Panc1 (cell line): Measurements from ENCODE around the gene PVALB. TPM values are rescaled to one million over a fixed set of nuclear protein-coding genes. Genes with fewer than 3 reads are reported as not detected.

Experiments
- ATAC-seq: fragments of 200-7000 bp; cut with Tn5 transposase; 2 replicates; pipeline ENCODE4 v1.9.1; 2020; ENCODE audit warnings: mild to moderate bottlenecking, moderate library complexity
- BruUV-seq: library from RNA; stranded (reverse); fragments of 400-500 nt; replicated peaks from 2 replicates; lab custom pipeline; 2021; lab: Mats Ljungman, UMichigan
- CTCF ChIA-PET: fragments of 300-600 bp; sonication (Branson Sonifier 250); formaldehyde crosslinking; loops from one replicate; lab custom pipeline; 2022; ENCODE audit warnings: antibody characterized with exemption; lab: Charles Lee
- POLR2A ChIA-PET: fragments of 300-600 bp; sonication (Branson Sonifier 250); formaldehyde crosslinking; loops from one replicate; lab custom pipeline; 2022; ENCODE audit warnings: antibody characterized with exemption; lab: Charles Lee
- DNase-seq: peaks from one replicate; pipeline ENCODE4 v3.0.0-alpha.2; 2010; ENCODE audit warnings: low read depth, low spot score
- H3K27ac ChIP-seq: 2 replicates; pipeline ENCODE4 v1.5.1; 2011; ENCODE audit warnings: mild to moderate bottlenecking, low read length, inconsistent platforms
- H3K27me3 ChIP-seq: fragments of 200-500 bp; sonication (Bioruptor generic); 2 replicates; pipeline ENCODE4 v1.6.0; 2014; ENCODE audit warnings: low read length, inconsistent platforms; ENCODE audit not compliant: control insufficient read depth, insufficient read depth
- H3K36me3 ChIP-seq: fragments of 200-500 bp; sonication (Bioruptor generic); 2 replicates; pipeline ENCODE4 v1.5.1; 2014; ENCODE audit warnings: inconsistent platforms, mild to moderate bottlenecking, low read length, moderate library complexity; ENCODE audit not compliant: control insufficient read depth, insufficient read depth
- H3K4me1 ChIP-seq: 2 replicates; pipeline ENCODE4 v1.5.1; 2011; ENCODE audit warnings: inconsistent platforms, mild to moderate bottlenecking, low read length, moderate library complexity; ENCODE audit not compliant: control insufficient read depth, insufficient read depth
- H3K4me3 ChIP-seq, 2 experiments: 2 replicates each; pipeline ENCODE4 v1.5.1; 2011 to 2012; ENCODE audit warnings: low read depth in 2 of 2, low read length in 2 of 2, mild to moderate bottlenecking in 2 of 2, inconsistent platforms in 1 of 2, moderate library complexity in 1 of 2
- H3K9me3 ChIP-seq: fragments of 200-500 bp; sonication (Bioruptor generic); 2 replicates; pipeline ENCODE4 v1.5.1; 2014; ENCODE audit warnings: low read depth, mild to moderate bottlenecking, inconsistent platforms, low read length, moderate library complexity; ENCODE audit not compliant: control insufficient read depth, insufficient read depth
- POLR2AphosphoS5 ChIP-seq: IDR thresholded peaks from 2 replicates; pipeline ENCODE4 v1.6.1; 2012; ENCODE audit warnings: mild to moderate bottlenecking, low read depth, low read length, moderate library complexity
- SIN3A ChIP-seq: IDR thresholded peaks from 2 replicates; pipeline ENCODE4 v1.6.1; 2012; ENCODE audit warnings: low read depth, mild to moderate bottlenecking, low read length, moderate library complexity, borderline replicate concordance; ENCODE audit not compliant: insufficient read depth
- TCF7L2 ChIP-seq: IDR thresholded peaks from 2 replicates; pipeline ENCODE4 v1.6.1; 2011; ENCODE audit warnings: mild to moderate bottlenecking, low read depth, low read length, inconsistent platforms
- in situ Hi-C: cut with HindIII; loops from 2 replicates; pipeline ENCODE4 v1.10.0; 2016; ENCODE audit warnings: low sequenced_read_pairs, low pct_unique_long_range_greater_than_20kb
- intact Hi-C: fragments of 100-400 bp; cut with micrococcal nuclease; formaldehyde crosslinking; loops from one replicate; pipeline ENCODE4 v1.10.0; 2022; ENCODE audit not compliant: unreplicated experiment
- total RNA-seq: library from RNA; stranded (reverse); gene quantifications from one replicate; pipeline ENCODE4 v1.2.1, GENCODE V29; 2021; ENCODE audit not compliant: unreplicated experiment
- TF ChIP-seq, protein P1 (sequence below): fragments of 450-650 bp; IDR thresholded peaks from 2 replicates; pipeline ENCODE4 v1.5.1; 2017; ENCODE audit warnings: mild to moderate bottlenecking
- TF ChIP-seq, protein P2 (sequence below), 2 experiments: IDR thresholded peaks; 2 replicates each; pipeline ENCODE4 v1.6.1; 2011 to 2012; ENCODE audit warnings: low read depth in 2 of 2, control low read depth in 1 of 2, low read length in 1 of 2, mild to moderate bottlenecking in 1 of 2, moderate library complexity in 1 of 2; ENCODE audit not compliant: insufficient read depth in 1 of 2

PVALB gene
- total RNA-seq, 1 experiment from 2014 or later: not detected

DNA sequence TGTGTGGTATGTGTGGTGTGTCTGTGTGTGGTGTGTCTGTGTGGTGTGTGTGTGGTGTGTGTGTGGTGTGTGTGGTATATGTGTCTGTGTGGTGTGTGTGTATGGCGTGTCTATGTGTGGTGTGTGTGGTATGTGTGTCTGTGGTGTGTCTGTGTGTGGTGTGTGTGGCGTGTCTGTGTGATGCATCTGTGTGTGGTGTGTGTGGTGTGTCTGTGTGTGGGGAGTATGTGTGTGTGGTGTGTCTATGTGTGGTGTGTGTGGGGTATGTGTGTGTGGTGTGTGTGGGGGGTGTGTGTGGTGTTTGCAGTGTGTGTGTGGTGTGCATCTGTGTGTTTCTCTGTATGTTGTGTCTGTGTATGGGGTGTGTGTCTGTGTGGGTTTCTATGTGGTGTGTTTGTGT, 7.8 kb upstream of the PVALB start:
- intact Hi-C loops: no loop called here
- no peak for DNase-seq
- Histone ChIP-seq H3K4me1 (no peaks in the 10 kb centered on the region), H3K27ac (no peak overlapping the region), H3K27me3 (no peaks in the 10 kb centered on the region), H3K9me3 (no peaks in the 10 kb centered on the region), H3K36me3 (no peaks in the 10 kb centered on the region), H3K4me3 (no peak overlapping the region)
- BruUV-seq: no TSS peak
- in situ Hi-C loops: no loop called here
- no peak for ATAC-seq
- TF ChIP-seq POLR2AphosphoS5 (no peak), TCF7L2 (no peak), SIN3A (no peak)
- TF ChIP-seq, protein P1, sequence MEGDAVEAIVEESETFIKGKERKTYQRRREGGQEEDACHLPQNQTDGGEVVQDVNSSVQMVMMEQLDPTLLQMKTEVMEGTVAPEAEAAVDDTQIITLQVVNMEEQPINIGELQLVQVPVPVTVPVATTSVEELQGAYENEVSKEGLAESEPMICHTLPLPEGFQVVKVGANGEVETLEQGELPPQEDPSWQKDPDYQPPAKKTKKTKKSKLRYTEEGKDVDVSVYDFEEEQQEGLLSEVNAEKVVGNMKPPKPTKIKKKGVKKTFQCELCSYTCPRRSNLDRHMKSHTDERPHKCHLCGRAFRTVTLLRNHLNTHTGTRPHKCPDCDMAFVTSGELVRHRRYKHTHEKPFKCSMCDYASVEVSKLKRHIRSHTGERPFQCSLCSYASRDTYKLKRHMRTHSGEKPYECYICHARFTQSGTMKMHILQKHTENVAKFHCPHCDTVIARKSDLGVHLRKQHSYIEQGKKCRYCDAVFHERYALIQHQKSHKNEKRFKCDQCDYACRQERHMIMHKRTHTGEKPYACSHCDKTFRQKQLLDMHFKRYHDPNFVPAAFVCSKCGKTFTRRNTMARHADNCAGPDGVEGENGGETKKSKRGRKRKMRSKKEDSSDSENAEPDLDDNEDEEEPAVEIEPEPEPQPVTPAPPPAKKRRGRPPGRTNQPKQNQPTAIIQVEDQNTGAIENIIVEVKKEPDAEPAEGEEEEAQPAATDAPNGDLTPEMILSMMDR: no peak
- TF ChIP-seq, protein P2, sequence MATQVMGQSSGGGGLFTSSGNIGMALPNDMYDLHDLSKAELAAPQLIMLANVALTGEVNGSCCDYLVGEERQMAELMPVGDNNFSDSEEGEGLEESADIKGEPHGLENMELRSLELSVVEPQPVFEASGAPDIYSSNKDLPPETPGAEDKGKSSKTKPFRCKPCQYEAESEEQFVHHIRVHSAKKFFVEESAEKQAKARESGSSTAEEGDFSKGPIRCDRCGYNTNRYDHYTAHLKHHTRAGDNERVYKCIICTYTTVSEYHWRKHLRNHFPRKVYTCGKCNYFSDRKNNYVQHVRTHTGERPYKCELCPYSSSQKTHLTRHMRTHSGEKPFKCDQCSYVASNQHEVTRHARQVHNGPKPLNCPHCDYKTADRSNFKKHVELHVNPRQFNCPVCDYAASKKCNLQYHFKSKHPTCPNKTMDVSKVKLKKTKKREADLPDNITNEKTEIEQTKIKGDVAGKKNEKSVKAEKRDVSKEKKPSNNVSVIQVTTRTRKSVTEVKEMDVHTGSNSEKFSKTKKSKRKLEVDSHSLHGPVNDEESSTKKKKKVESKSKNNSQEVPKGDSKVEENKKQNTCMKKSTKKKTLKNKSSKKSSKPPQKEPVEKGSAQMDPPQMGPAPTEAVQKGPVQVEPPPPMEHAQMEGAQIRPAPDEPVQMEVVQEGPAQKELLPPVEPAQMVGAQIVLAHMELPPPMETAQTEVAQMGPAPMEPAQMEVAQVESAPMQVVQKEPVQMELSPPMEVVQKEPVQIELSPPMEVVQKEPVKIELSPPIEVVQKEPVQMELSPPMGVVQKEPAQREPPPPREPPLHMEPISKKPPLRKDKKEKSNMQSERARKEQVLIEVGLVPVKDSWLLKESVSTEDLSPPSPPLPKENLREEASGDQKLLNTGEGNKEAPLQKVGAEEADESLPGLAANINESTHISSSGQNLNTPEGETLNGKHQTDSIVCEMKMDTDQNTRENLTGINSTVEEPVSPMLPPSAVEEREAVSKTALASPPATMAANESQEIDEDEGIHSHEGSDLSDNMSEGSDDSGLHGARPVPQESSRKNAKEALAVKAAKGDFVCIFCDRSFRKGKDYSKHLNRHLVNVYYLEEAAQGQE (IDR thresholded peaks at IDR 0.05; ENCODE audit: insufficient read depth in 1 of 2, low read depth in 2 of 2, low read length in 1 of 2): no peak
- ChIA-PET POLR2A (no interaction called here), CTCF (no interaction called here)

DNA sequence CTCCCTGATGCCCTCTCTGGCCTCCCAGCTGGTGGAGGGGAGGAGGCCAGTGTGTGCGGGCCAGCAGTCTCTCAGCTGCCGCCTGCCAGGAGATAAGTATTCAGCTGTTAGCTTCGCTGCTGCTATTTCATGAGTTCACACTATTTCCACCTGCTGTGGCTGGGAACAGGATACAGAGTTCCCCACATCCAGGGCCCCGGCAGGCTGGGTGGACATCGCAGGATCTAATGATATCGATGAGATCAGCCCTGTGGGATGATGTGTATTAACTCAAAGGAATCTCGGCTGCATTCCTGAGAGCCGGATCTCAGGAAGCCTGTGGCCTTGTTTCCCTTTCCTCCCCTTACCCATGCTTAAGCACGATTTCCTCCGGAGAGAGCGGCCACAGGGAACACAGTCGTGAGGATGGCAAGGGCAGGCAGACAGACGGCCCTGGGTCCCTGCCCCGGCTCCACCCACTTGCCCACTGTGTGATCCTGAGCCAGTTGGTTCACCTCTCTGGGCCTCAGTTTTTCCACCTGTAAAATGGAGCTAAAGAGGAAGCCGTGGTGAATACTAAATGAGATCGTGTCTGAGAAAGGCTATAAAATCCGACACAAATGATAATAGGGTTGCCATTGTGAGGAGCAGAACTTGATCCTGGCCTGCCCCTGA, 6.5 kb upstream of the PVALB start:
- in situ Hi-C loops: no loop called here
- Histone ChIP-seq H3K9me3 (no peaks in the 10 kb centered on the region), H3K27me3 (no peaks in the 10 kb centered on the region), H3K36me3 (no peaks in the 10 kb centered on the region), H3K4me1 (no peaks in the 10 kb centered on the region), H3K4me3 (no peak overlapping the region), H3K27ac (no peak overlapping the region)
- TF ChIP-seq TCF7L2: no peak
- no peak for TF ChIP-seq POLR2AphosphoS5
- TF ChIP-seq, protein P2 (IDR thresholded peaks at IDR 0.05; ENCODE audit: insufficient read depth in 1 of 2, low read depth in 2 of 2, low read length in 1 of 2): no peak
- TF ChIP-seq SIN3A: no peak
- TF ChIP-seq, protein P1: no peak
- DNase-seq (no peak), ATAC-seq (no peak)
- BruUV-seq: no TSS peak
- POLR2A ChIA-PET: interaction anchor here (0.5 kb wide), 1 partner anchor 97 kb away, joined by 4 read pairs; no protein-coding TSS in a partner anchor
- CTCF ChIA-PET: interaction anchor here (0.7 kb wide), 1 partner anchor 32 kb away, joined by 3 read pairs; no protein-coding TSS in a partner anchor
- intact Hi-C loops: no loop called here
